ENCODE results near the gene SLC51A.

The SLC51A gene

GRCh38 chr3:196217307-196218154, 1.2 kb downstream of the SLC51A start:
- no peak for DNase-seq

GRCh38 chr3:196218155-196218712, 1.9 kb downstream of the SLC51A start:
- DNase-seq: no peak

- no peak for DNase-seq
Measured at GRCh38 chr3:196219194-196219969, 3.0 kb downstream of the SLC51A start.

- DNase-seq: no peak
Measured at GRCh38 chr3:196219970-196220311, 3.6 kb downstream of the SLC51A start.

- no peak for DNase-seq
Measured at GRCh38 chr3:196220587-196220986, 4.3 kb downstream of the SLC51A start.

GRCh38 chr3:196220991-196221390, 4.7 kb downstream of the SLC51A start:
- DNase-seq: no peak

- DNase-seq: no peak
Measured at GRCh38 chr3:196222876-196223595, 6.7 kb downstream of the SLC51A start.

GRCh38 chr3:196225086-196225485, 8.8 kb downstream of the SLC51A start:
- DNase-seq: no peak

GRCh38 chr3:196225763-196226364, 9.5 kb downstream of the SLC51A start:
- no peak for DNase-seq

- no peak for DNase-seq
Measured at GRCh38 chr3:196227121-196227561, 10.8 kb downstream of the SLC51A start.

GRCh38 chr3:196227629-196228493, 11.5 kb downstream of the SLC51A start:
- no peak for DNase-seq

- no peak for DNase-seq
Measured at GRCh38 chr3:196232154-196232881, 16.0 kb downstream of the SLC51A start.

GRCh38 chr3:196232882-196233251, 16.5 kb downstream of the SLC51A start:
- DNase-seq: no peak

- DNase-seq: no peak
Measured at GRCh38 chr3:196235452-196236122, 19.3 kb downstream of the SLC51A start.

GRCh38 chr3:196236223-196236622, 19.9 kb downstream of the SLC51A start:
- no peak for DNase-seq

- no peak for DNase-seq
Measured at GRCh38 chr3:196237203-196237602, 20.9 kb downstream of the SLC51A start.

- no peak for DNase-seq
Measured at GRCh38 chr3:196238612-196239560, 22.6 kb downstream of the SLC51A start.

- DNase-seq: no peak
Measured at GRCh38 chr3:196240424-196240823, 24.1 kb downstream of the SLC51A start.

- DNase-seq: no peak
Measured at GRCh38 chr3:196241704-196242103, 25.4 kb downstream of the SLC51A start.

Data from NCI-H1417 treated with DMSO at 0.1 percent for 48 hours (cell line).